ENCODE data around the gene POM121L2. TPM values are rescaled to one million over a fixed set of nuclear protein-coding genes. Genes with fewer than 3 reads are reported as not detected.
A peak's percentile ranks its signal among the peaks of the same experiment; 100 is the strongest.

POM121L2 gene
- total and polyA plus RNA-seq, 2 donors from 2014 or later = not detected

DNA sequence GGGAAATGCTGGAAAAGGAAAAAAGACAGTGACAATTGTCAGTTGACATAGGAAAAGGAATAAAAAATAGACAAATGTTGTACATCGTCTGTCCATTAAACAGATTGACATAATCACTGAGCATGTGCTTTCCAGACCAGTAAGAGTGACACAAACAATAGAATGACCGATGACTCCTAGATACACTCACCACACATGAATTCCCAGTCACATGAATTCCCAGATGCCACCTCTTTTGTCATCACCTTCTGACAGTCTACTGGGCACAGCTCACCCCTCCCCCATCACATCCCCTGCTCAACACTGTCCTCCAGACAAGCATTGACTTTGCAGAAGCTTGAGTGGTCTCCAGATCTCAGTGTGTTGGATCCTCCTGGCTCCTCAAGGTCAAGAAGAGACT, 25.9 kb downstream of the POM121L2 start:
- Histone ChIP-seq H3K27me3 (ENCODE audit: control insufficient read depth, insufficient read depth, low read length) (peaks cover 89% of the 10 kb centered on the region), H3K36me3 (ENCODE audit: control insufficient read depth in 2 of 3, insufficient read depth in 3 of 3, low read length in 3 of 3) (no peaks in the 10 kb centered on the region), H3K4me1 (ENCODE audit: control insufficient read depth in 2 of 3, insufficient read depth in 2 of 3, low read depth in 1 of 3, low read length in 3 of 3) (no peaks in the 10 kb centered on the region), H3K27ac (ENCODE audit: low read depth in 2 of 2, low read length in 2 of 2) (no peak overlapping the region), H3K9me3 (ENCODE audit: control insufficient read depth in 2 of 3, insufficient read depth in 1 of 3, low read length in 3 of 3) (peaks cover 0 to 12% (median 8%) of the 10 kb centered on the region in 3 donors), H3K9ac (ENCODE audit: low read length in 3 of 3) (no peak overlapping the region), H3K4me3 (ENCODE audit: low read length in 3 of 3) (no peak overlapping the region)
- no peak for FAIRE-seq
- no peak for TF ChIP-seq CTCF (IDR thresholded peaks at IDR 0.05; ENCODE audit: borderline replicate concordance, extremely low read depth, insufficient read depth)
- intact Hi-C loops (cut with DNase I) = no loop called here
- no peak for DNase-seq

GRCh38 chr6:27283279-27283678, 28.8 kb downstream of the POM121L2 start:
- Histone ChIP-seq H3K9ac (ENCODE audit: low read length in 3 of 3) (no peak overlapping the region), H3K9me3 (ENCODE audit: control insufficient read depth in 2 of 3, insufficient read depth in 1 of 3, low read length in 3 of 3) (peaks cover 0 to 12% (median 8%) of the 10 kb centered on the region in 3 donors), H3K27ac (ENCODE audit: low read depth in 2 of 2, low read length in 2 of 2) (no peak overlapping the region), H3K36me3 (ENCODE audit: control insufficient read depth in 2 of 3, insufficient read depth in 3 of 3, low read length in 3 of 3) (no peaks in the 10 kb centered on the region), H3K4me3 (ENCODE audit: low read length in 3 of 3) (no peak overlapping the region), H3K4me1 (ENCODE audit: control insufficient read depth in 2 of 3, insufficient read depth in 2 of 3, low read depth in 1 of 3, low read length in 3 of 3) (no peaks in the 10 kb centered on the region), H3K27me3 (ENCODE audit: control insufficient read depth, insufficient read depth, low read length) (peaks cover 83% of the 10 kb centered on the region)
- no peak for DNase-seq
- no peak for TF ChIP-seq CTCF (IDR thresholded peaks at IDR 0.05; ENCODE audit: borderline replicate concordance, extremely low read depth, insufficient read depth)
- FAIRE-seq = no peak
- intact Hi-C loops (cut with DNase I) = no loop called here

DNA sequence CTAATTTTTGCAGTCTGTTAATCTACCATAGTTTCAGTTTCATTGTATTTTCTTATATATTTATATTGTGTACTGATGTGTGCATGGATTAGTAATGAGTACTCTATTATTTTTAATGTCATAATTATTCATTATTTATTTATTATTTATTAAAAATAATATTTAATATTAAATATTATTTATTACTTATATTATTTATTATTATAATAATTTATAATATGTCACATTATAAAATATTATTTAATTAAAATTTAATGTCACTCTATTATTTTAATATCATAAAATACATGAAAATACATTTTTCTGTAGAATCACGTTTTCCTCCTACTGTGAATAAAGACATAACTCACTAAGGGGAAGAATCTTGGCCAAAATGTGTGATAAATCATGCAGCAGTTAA, 30.5 kb downstream of the POM121L2 start:
- Histone ChIP-seq H3K9me3 (ENCODE audit: control insufficient read depth in 2 of 3, insufficient read depth in 1 of 3, low read length in 3 of 3) (peaks cover 0 to 12% (median 8%) of the 10 kb centered on the region in 3 donors), H3K4me1 (ENCODE audit: control insufficient read depth in 2 of 3, insufficient read depth in 2 of 3, low read depth in 1 of 3, low read length in 3 of 3) (no peaks in the 10 kb centered on the region), H3K27me3 (ENCODE audit: control insufficient read depth, insufficient read depth, low read length) (peaks cover 77% of the 10 kb centered on the region), H3K9ac (ENCODE audit: low read length in 3 of 3) (no peak overlapping the region), H3K4me3 (ENCODE audit: low read length in 3 of 3) (no peak overlapping the region), H3K36me3 (ENCODE audit: control insufficient read depth in 2 of 3, insufficient read depth in 3 of 3, low read length in 3 of 3) (no peaks in the 10 kb centered on the region), H3K27ac (ENCODE audit: low read depth in 2 of 2, low read length in 2 of 2) (no peak overlapping the region)
- no peak for TF ChIP-seq CTCF (IDR thresholded peaks at IDR 0.05; ENCODE audit: borderline replicate concordance, extremely low read depth, insufficient read depth)
- no peak for DNase-seq
- FAIRE-seq = peak; percentile 13
- intact Hi-C loops (cut with DNase I) = no loop called here

DNA sequence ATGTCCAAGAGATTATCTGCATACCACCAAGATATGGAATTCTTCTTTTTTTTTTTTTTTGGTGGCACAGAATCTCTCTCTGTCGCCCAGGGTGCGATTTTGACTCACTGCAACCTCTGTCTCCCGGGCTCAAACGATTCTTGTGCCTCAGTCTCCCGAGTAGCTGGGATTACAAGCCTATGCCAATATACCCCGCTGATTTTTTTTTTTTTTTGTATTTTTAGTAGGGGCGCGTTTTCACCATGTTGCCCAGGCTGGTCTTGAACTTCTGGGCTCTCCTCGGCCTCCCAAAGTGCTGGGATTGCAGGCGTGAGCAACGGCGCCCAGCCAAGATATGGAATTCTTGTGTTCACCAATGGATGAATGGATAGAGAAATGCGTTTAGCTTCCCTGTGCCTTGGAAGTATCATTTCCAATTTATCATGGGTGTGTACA, 31.0 kb downstream of the POM121L2 start:
- DNase-seq (no peak), FAIRE-seq (no peak)
- H3K36me3 ChIP-seq (ENCODE audit: control insufficient read depth in 2 of 3, insufficient read depth in 3 of 3, low read length in 3 of 3) = no peaks in the 10 kb centered on the region
- no peak overlapping the region for H3K27ac ChIP-seq (ENCODE audit: low read depth in 2 of 2, low read length in 2 of 2)
- intact Hi-C loops (cut with DNase I) = no loop called here
- no peaks in the 10 kb centered on the region for H3K4me1 ChIP-seq (ENCODE audit: control insufficient read depth in 2 of 3, insufficient read depth in 2 of 3, low read depth in 1 of 3, low read length in 3 of 3)
- peaks cover 0 to 8% (median 8%) of the 10 kb centered on the region in 3 donors for H3K9me3 ChIP-seq (ENCODE audit: control insufficient read depth in 2 of 3, insufficient read depth in 1 of 3, low read length in 3 of 3)
- no peak overlapping the region for H3K9ac ChIP-seq (ENCODE audit: low read length in 3 of 3)
- no peak overlapping the region for H3K4me3 ChIP-seq (ENCODE audit: low read length in 3 of 3)
- H3K27me3 ChIP-seq (ENCODE audit: control insufficient read depth, insufficient read depth, low read length) = peaks cover 77% of the 10 kb centered on the region
- TF ChIP-seq CTCF (IDR thresholded peaks at IDR 0.05; ENCODE audit: borderline replicate concordance, extremely low read depth, insufficient read depth) = no peak
